GM20000 (cell line): ENCODE results near the gene CYB5D1.

ENCODE experiments used
- DNase-seq: peaks from one replicate; pipeline ENCODE4 v3.0.0; 2012; ENCODE audit warnings: low spot score
- TF ChIP-seq, protein P1 (sequence below): IDR thresholded peaks from 2 replicates; pipeline ENCODE4 v1.5.1; 2012; ENCODE audit warnings: mild to moderate bottlenecking, control low read depth; ENCODE audit errors: extremely low read depth, missing control alignments

Gene CYB5D1

DNA sequence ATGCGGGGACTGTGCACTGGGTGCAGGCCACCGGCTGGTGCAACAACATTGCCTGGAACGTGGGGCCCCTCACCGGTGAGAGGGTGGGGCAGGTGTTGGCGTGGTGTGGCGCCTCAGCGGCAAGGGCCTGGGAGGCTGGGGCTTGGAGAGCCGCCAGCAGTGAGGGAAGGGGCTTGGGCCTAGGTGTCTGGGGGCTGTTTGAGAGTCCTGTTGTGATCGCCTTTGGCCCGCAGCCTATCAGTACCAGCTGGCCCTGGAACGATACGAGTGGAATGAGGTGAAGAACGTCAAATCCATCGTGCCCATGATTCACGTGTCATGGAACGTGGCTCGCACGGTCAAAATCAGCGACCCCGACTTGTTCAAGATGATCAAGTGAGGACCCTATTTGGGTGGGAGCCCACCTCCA is 5.5 kb upstream of the CYB5D1 start:
- DNase-seq: no peak
- TF ChIP-seq, protein P1, sequence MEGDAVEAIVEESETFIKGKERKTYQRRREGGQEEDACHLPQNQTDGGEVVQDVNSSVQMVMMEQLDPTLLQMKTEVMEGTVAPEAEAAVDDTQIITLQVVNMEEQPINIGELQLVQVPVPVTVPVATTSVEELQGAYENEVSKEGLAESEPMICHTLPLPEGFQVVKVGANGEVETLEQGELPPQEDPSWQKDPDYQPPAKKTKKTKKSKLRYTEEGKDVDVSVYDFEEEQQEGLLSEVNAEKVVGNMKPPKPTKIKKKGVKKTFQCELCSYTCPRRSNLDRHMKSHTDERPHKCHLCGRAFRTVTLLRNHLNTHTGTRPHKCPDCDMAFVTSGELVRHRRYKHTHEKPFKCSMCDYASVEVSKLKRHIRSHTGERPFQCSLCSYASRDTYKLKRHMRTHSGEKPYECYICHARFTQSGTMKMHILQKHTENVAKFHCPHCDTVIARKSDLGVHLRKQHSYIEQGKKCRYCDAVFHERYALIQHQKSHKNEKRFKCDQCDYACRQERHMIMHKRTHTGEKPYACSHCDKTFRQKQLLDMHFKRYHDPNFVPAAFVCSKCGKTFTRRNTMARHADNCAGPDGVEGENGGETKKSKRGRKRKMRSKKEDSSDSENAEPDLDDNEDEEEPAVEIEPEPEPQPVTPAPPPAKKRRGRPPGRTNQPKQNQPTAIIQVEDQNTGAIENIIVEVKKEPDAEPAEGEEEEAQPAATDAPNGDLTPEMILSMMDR: no peak

GRCh38 chr17:7852919-7853690 is 4.7 kb upstream of the CYB5D1 start:
- DNase-seq: no peak
- TF ChIP-seq, protein P1: no peak

- TF ChIP-seq, protein P1: no peak
Measured at GRCh38 chr17:7853691-7854038, 4.1 kb upstream of the CYB5D1 start.

DNA sequence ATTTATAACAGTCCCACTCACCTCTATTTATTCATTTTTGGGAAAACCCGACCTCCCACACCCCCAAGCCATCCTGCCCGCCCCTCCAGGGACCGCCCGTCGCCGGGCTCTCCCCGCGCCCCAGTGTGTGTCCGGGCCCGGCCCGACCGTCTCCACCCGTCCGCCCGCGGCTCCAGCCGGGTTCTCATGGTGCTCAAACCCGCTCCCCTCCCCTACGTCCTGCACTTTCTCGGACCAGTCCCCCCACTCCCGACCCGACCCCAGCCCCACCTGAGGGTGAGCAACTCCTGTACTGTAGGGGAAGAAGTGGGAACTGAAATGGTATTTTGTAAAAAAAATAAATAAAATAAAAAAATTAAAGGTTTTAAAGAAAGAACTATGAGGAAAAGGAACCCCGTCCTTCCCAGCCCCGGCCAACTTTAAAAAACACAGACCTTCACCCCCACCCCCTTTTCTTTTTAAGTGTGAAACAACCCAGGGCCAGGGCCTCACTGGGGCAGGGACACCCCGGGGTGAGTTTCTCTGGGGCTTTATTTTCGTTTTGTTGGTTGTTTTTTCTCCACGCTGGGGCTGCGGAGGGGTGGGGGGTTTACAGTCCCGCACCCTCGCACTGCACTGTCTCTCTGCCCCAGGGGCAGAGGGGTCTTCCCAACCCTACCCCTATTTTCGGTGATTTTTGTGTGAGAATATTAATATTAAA is 3.6 kb upstream of the CYB5D1 start:
- no peak for DNase-seq
- TF ChIP-seq, protein P1: no peak

More at GRCh38 chr17:7853691-7854038, 4.1 kb upstream of the CYB5D1 start:
- DNase-seq: no peak

- TF ChIP-seq, protein P1: no peak
- DNase-seq: no peak
Measured at GRCh38 chr17:7854851-7855659, 2.7 kb upstream of the CYB5D1 start, which contains the start of gene TMEM88. Gene TMEM88 (plus strand): TSS chr17:7855066. CDS start chr17:7855075, 9 bp downstream.

DNA sequence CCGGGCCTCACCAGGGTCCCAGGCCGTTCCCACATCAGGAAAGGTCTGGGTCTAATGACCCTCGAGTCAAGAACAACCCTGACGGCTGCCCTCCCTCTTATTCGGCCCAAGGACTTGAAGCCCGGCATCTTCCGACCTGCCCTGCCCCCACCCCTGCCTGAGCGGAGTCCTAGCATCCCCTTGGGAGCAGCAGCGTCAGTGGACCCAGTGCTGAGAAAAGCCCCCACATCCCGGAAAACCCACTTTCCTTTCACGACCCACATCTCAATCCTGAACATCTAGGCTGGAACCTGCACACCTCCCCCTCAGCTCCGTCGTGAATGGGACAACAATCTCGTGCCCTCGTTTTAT is 2.2 kb upstream of the CYB5D1 start:
- DNase-seq: no peak
- TF ChIP-seq, protein P1: no peak
